ENCODE measurements around the gene RARA.
A peak's percentile ranks its signal among the peaks of the same experiment; 100 is the strongest.
"Not testable (repeated sequence)": the region's sequence is repeated elsewhere in the genome, so short reads cannot be mapped to it uniquely, and the experiment has no call there.

RARA gene

DNA sequence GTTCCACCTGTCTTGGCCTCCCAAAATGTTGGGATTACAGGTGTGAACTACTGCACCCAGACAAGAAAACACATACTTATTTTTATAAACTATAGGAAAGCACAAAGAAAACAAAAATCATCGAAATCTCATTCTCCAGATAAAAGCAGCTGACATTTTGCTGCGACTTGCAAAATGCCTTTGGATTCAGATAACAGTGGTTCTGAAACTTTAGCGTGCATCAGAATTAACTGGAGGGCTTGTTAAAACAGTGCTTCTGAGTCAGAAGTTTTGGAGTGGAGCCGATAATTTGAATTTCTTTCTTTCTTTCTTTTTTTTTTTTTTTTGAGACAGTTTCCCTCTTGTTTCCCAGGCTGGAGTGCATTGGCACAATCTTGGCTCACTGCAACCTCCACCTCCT, 73.3 kb downstream of the RARA start:
- DNase-seq: no peak

DNA sequence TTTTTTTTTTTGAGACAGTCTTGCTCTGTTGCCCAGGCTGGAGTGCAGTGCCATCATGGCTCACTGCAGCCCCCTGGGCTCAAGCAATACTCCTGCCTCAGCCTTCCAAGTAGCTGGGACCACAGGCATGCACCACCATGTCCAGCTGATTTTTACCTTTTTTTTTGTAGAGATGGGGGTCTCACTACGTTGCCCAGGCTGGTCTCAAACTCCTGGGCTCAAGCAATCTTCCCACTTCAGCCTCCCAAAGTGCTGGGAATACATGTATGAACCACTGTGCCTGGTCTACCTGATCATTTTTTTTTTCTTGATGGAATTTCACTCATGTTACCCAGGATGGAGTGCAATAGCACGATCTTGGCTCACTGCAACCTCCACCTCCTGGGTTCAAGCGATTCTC, 77.6 kb downstream of the RARA start:
- not testable (repeated sequence) for DNase-seq

DNA sequence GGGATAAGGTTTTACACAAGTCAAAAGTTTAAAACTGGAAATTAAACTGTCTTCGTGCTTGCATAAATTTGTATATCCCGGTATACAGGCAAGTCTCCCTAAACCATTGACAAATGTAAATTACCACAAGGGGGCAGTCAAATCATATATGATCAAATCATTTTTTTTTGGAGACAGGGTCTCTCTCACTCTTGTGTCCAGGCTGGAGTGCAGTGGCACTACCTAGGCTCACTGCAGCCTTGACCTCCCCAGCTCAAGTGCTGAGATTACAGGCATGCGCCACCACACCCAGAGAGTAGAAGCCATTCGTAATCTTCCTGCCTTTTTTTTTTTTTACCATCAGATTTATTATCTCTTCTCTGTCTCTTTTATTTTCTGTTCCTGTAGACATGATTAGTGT, 90.2 kb downstream of the RARA start:
- DNase-seq: peak; percentile 72

DNA sequence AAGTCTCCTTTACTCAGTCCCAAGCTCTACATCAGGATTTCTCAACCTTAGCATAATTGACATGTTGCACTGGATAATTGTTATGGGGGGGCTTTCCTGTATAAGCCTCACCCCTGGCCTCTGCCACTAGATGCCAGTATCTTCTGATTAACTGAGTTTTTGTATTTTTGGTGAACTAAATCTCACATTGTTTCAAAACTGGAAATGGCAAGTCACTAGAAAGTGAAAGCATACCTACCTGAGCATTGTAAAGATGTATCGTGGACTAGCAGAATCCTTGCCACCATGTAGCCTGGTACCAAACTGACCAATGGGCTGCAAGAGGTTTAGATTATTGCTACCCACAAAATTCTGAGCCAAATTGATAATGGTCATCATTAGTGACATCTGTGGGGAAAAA, 93.7 kb downstream of the RARA start:
- no peak for DNase-seq

DNA sequence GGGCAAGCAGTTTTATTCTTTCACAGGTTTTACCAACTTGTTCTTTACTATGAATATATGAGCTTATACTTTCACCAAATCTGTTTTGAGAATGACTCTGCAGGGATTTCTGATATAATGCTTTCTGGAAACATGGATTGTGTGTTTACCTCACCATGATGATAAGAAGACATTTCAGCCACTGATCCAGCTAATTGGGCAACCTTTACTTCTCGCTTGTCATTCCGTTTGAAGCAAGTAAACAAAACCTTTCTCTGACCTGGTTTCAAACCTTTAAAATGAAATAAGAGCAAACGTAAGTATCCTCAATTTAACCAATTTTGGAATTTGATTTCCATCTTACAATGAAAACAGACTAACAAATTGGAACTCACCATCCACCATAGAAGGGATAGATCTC, 95.0 kb downstream of the RARA start:
- no peak for DNase-seq

All from fibroblast of upper back skin (primary cell).